Activated naive CD4-positive, alpha-beta T cell (primary cell): ENCODE measurements around the gene KIAA1217.

Source experiments
- DNase-seq, 4 experiments: peaks; one replicate each; lab custom pipeline; 2025; lab: John Stamatoyannopoulos, UW

The KIAA1217 gene

DNA sequence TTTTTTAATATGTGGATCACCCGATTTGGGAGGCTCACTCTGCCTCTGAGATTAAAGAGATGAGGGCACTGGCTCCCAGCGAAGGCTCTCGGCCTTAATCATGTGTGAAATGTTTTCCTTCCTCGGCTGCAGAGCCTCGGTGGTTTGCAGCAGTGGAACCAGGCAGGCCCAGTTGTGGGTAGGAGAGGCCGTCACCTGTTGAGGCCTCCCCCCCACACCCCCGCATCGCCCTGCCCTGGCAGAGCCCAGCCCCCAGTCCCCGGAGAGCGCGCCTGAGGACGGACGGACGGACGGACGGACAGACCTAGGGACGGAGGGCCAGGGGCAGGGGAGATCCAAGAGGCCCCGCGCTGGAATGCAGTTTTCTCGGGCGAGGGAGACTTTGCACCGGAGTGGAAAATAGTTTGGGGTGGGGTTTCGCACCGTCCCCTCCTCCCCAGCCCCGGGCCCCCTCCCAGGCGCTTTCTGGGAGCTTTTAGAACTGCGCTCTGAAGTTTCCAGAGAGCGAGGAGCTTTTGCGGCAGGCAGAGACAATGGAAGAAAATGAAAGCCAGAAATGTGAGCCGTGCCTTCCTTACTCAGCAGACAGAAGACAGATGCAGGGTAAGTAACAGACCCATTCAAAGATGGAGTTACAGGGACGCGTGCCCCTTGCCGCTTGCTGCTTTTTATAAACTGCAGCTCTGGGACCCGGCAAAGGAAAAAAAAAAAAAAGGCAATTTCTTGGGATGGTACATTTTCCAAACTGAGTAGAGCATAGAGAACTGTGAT is at the start of gene KIAA1217:
KIAA1217 (plus strand) TSS at position 478 of the 771 bp plus-strand sequence; CDS start at position 534, 56 bp downstream.
- no peak for DNase-seq

DNA sequence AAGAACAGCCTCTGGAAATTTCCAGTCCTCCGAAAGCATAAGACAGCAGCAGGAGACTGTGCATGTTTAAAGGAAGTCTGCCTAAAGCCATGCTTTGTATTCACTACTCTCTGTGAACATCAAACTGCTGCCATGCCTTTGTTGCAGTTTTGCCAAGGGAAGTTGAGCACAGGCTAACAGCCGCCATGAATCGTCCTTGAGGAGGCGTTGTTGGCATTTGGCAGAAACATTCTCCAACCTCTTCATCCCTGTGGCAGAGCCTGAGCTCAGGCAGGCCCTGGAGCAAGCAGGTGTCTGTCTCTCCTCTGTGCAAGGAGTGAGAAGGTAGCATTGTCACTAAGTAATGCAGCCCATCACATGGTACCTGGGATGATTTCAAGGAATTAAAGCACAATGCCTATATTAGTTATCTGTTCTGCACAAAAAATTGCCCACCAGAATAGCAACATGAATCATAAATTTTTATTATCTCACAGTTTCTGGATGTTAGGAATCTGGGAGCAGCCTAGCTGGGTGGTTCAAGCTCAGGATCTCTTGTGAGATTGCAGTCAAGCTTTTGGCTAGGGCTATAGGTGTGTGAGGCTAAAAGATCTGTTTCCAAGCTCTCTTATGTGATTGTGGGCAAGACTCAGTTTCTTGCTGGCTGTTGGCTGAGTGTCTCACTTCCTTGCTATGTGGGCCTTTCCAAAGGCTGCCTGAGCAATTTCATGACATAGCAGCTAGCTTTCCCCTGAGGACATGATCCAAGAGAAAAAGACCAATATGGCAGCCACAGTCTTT is 46.5 kb upstream of the KIAA1217 start:
- no peak for DNase-seq

DNA sequence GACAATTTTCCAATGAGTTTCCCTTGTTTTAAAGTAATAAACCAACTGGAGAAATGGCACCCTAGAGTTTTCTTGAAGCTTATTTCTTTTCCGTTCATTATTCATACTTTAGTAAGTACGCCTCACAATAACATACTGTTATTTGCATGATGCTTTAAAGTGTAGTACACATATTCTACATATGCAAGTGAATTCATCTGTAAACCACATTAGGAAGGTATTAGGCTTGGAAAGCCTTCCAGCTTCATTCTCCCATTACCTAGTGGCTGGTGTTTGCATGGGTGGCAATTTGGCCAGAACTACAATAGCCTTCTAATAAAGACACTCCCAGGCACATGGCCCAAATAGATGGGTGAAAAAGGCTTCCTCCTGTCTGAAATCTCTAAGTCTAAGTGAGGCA is 45.5 kb upstream of the KIAA1217 start:
- no peak for DNase-seq

- DNase-seq, result no peak
Measured at GRCh38 chr10:24168258-24169170, 40.4 kb upstream of the KIAA1217 start.

DNA sequence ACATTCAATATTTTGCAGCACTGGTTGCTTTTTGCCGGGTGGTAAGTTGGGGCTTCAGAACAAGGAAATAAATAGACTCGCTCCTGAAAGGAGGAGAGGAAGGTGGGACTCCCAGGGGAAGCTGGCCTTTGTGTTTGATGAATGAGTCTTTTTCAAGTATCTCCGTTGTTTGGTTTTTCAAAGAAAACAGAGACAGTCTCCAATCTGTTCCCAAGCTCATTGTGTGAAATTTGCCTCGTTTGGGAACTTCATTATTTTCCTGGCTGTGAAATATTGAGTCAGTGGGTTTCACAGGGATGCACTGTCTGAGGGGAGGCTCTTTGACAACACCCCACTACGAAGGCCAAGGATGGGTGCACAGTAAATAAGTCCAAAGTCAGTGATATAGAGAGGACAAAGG is 38.7 kb upstream of the KIAA1217 start:
- DNase-seq, result no peak

GRCh38 chr10:24172909-24173308 is 36.0 kb upstream of the KIAA1217 start:
- no peak for DNase-seq

- no peak for DNase-seq
Measured at GRCh38 chr10:24174014-24174413, 34.9 kb upstream of the KIAA1217 start.

DNA sequence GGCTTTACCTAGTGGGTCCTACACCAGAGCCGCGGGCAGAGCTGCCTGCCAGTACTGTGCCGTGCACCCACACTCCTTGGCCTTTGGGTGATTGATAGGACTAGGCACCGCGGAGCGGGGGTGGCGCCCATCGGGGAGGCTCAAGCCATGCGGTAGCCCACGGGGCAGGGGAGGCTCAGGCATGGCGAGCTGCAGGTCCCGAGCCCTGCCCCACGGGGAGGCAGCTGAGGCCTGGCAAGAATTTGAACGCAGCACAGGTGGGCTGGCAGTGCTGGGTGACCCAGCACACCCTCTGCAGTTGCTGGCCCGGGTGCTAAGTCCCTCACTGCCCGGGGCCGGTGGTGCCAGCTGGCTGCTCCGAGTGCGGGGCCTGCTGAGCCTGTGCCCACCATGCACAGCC is 32.3 kb upstream of the KIAA1217 start:
- no peak for DNase-seq

GRCh38 chr10:24177636-24178035 is 31.3 kb upstream of the KIAA1217 start:
- no peak for DNase-seq

- no peak for DNase-seq
Measured at GRCh38 chr10:24180891-24181290, 28.0 kb upstream of the KIAA1217 start.

DNA sequence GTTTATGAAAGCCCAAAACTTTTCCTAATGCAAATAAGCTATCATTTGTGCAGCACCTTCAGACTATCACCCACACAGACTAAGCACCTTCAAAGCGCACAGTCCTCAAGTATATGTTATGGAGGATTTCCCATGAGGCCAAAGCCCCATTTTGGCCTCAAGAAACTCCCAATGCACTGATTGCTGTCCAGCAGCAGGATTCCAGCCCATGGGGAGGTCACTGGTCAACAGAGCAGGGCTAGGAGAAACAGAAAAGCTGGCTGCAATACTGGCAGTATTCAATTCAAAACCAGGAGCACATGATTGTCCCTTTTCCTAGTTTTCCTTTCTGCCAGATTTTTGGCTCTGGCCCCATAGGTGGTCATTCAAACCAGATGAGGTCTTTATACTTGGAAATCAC is 24.5 kb upstream of the KIAA1217 start:
- no peak for DNase-seq

DNA sequence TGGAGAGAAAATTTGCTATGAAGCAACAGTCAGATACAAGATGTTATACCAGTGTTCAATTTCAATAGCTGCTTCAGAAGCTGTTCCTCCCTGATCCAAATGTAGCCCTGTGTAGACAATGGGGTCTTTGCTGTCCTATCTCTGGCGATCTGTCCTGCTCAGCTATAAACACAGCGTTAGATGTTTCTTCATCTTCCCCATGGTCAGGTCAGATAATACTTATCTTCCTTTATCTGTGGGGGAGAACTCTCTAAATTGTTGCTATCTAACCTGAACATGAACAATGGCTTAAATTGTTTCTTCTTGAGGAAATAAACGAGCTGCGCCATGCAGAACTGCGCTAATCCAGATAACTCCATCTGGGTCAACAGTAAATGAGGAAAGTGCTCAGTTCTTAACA is 15.6 kb upstream of the KIAA1217 start:
- no peak for DNase-seq

GRCh38 chr10:24197263-24197662 is 11.7 kb upstream of the KIAA1217 start:
- DNase-seq, result no peak

DNA sequence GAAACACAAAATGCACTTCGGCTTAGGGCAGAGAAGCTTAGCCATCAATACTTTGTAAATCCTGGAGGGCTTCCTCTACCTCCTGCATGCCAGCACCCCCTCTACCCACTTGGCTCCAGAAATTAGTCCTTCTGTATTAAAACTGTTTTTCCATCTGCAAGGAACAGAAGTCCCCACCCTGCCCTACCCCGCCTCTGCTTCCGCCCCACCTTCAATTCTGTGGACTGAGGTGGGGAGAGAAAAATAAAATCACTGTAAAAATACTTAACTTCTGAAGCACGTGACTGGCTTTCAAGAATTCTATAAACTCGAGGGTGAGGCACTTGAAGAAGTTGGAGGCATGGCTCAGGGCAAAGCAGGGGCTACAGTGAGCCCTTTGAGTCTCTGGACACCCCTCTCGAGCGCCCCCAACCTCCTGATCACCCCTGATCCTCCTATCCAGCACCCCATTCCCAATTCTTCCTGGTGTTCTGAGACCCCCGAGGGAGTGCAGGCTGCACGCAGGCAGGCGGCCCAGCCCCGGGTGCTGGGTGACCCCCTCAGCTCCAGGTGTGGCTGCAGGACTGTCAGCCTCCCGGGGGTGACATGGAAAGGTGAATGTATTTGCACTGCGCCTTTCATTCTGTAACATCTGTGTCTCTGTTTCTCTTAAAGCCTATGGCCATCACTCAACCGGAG is 7.3 kb upstream of the KIAA1217 start:
- no peak for DNase-seq

GRCh38 chr10:24202181-24202570 is 6.8 kb upstream of the KIAA1217 start:
- DNase-seq, result no peak

- no peak for DNase-seq
Measured at GRCh38 chr10:24205821-24206220, 3.1 kb upstream of the KIAA1217 start.

- DNase-seq, result no peak
Measured at GRCh38 chr10:24206334-24206733, 2.6 kb upstream of the KIAA1217 start.

DNA sequence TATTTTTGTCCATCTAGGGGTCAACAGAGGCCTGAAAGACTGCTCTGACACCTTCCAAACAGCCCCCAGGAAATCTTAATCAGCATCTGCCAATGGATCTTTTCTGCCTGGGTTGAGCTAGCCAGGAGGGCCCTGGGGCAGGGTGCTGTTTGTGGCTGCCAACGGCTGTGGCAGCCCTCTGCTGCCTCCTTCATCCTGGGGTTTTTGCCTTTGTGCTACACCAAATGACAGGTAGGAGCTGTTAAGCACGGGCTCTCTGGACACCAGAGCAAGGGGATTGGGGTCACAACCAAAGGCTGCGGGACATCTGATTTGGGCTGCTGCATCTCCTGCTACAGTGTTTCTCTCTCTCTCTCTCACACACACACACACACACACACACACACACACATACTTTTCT is 2.0 kb upstream of the KIAA1217 start:
- no peak for DNase-seq

- no peak for DNase-seq
Measured at GRCh38 chr10:24207341-24207740, 1.6 kb upstream of the KIAA1217 start.

GRCh38 chr10:24207781-24208611 is 942 bp upstream of the KIAA1217 start:
- no peak for DNase-seq

GRCh38 chr10:24209432-24209771 is 464 bp downstream of the KIAA1217 start:
- no peak for DNase-seq
